GM12892 (cell line): Measurements from ENCODE around the gene CCDC47.

Experiments used
- POLR2A ChIP-seq: IDR thresholded peaks from 2 replicates; pipeline ENCODE4 v1.6.1; 2011; ENCODE audit warnings: low read depth, low read length, control low read depth
- TAF1 ChIP-seq: IDR thresholded peaks from 2 replicates; pipeline ENCODE4 v1.6.1; 2011; ENCODE audit warnings: low read depth, mild to moderate bottlenecking, control low read depth, low read length, borderline replicate concordance

GRCh38 chr17:63758428-63758827 is 15.0 kb downstream of the CCDC47 start:
- TF ChIP-seq POLR2A = no peak
- TF ChIP-seq TAF1 = no peak
